Esophagus muscularis mucosa (tissue), 3 donors: ENCODE data around the gene PGK2.

Source experiments
- CTCF ChIP-seq, 3 experiments: fragments of 200-600 bp in 2 of 3; fragments of 450-650 bp in 1 of 3; sonication (generic) in 2 of 3; IDR thresholded peaks; one replicate each; pipeline ENCODE4 v1.5.1; 2017 to 2019; ENCODE audit warnings: antibody characterized with exemption in 3 of 3, mild to moderate bottlenecking in 2 of 3, moderate library complexity in 1 of 3
- POLR2A ChIP-seq: fragments of 450-650 bp; IDR thresholded peaks from one replicate; pipeline ENCODE4 v1.6.1; 2017; ENCODE audit warnings: antibody characterized with exemption, moderate library complexity, mild to moderate bottlenecking, low read depth

- TF ChIP-seq POLR2A, result no peak
- no peak for TF ChIP-seq CTCF (IDR thresholded peaks at IDR 0.05)
Measured at GRCh38 chr6:49764571-49765236, 22.4 kb downstream of the PGK2 start.
